Measurements from ENCODE around the gene ATCAY. TPM values are rescaled to one million over a fixed set of nuclear protein-coding genes. Genes with fewer than 3 reads are reported as not detected.

ATCAY gene
- total RNA-seq, 2 donors from 2014 or later = 0.58 to 2.8 TPM

DNA sequence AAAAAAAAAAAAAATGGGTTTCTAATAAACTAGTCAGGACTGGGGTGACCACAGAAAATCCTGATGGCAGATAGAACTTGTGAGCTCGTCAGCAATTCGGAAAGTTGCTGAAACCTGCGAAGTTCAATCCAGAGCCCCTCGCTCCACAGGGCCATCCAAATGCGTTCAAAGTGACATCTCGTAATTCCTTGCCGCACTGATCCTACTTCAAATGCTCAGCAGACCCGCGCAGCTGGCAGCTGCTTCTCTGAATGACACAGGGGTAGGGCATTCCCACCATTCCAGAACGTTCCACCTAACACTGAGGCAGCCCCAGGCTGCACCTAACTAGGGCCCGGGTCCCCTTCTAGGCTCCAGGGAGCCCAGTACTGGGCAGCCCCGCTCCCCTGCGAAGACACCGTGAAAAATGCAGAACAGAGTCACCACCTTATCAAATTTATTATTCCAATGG lies 95.2 kb downstream of the ATCAY start:
- H3K36me3 Mint-ChIP-seq (ENCODE audit: low read depth) = peaks cover 49% of the 10 kb centered on the region
- H3K9me3 Mint-ChIP-seq = no peaks in the 10 kb centered on the region
- no peak overlapping the region for H3K4me3 ChIP-seq (ENCODE audit: low read length)
- H3K36me3 ChIP-seq (ENCODE audit: control insufficient read depth, insufficient read depth, low read length) = peaks cover 60% of the 10 kb centered on the region
- H3K9ac ChIP-seq (ENCODE audit: extremely low read depth, low read length, poor library complexity, severe bottlenecking) = no peak overlapping the region
- no peaks in the 10 kb centered on the region for H3K9me3 ChIP-seq (ENCODE audit: control insufficient read depth, low read length)
- TF ChIP-seq, protein P1, sequence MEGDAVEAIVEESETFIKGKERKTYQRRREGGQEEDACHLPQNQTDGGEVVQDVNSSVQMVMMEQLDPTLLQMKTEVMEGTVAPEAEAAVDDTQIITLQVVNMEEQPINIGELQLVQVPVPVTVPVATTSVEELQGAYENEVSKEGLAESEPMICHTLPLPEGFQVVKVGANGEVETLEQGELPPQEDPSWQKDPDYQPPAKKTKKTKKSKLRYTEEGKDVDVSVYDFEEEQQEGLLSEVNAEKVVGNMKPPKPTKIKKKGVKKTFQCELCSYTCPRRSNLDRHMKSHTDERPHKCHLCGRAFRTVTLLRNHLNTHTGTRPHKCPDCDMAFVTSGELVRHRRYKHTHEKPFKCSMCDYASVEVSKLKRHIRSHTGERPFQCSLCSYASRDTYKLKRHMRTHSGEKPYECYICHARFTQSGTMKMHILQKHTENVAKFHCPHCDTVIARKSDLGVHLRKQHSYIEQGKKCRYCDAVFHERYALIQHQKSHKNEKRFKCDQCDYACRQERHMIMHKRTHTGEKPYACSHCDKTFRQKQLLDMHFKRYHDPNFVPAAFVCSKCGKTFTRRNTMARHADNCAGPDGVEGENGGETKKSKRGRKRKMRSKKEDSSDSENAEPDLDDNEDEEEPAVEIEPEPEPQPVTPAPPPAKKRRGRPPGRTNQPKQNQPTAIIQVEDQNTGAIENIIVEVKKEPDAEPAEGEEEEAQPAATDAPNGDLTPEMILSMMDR (conservative IDR thresholded peaks at IDR 0.05) = no peak
- H3K27ac ChIP-seq (ENCODE audit: low read depth, low read length) = peak overlapping the region; percentile 44
- H3K27ac Mint-ChIP-seq = peak overlapping the region; percentile 58
- peak; percentile 49 for DNase-seq
- H3K4me1 ChIP-seq (ENCODE audit: control insufficient read depth, insufficient read depth, low read length) = peaks cover 5% of the 10 kb centered on the region
- H3K27me3 Mint-ChIP-seq (ENCODE audit: insufficient read depth) = no peaks in the 10 kb centered on the region
- no peaks in the 10 kb centered on the region for H3K27me3 ChIP-seq (ENCODE audit: control insufficient read depth, insufficient read depth, low read length, poor library complexity, severe bottlenecking)
- WGBS, 2 experiments (ENCODE audit: insufficient coverage in 1 of 2, insufficient read length in 1 of 2) = 95 to 97% methylated on average over 11 to 14 of the region's 14 CpGs
- peaks cover 2% of the 10 kb centered on the region for H3K4me1 Mint-ChIP-seq
- no peak overlapping the region for H3K4me3 Mint-ChIP-seq

DNA sequence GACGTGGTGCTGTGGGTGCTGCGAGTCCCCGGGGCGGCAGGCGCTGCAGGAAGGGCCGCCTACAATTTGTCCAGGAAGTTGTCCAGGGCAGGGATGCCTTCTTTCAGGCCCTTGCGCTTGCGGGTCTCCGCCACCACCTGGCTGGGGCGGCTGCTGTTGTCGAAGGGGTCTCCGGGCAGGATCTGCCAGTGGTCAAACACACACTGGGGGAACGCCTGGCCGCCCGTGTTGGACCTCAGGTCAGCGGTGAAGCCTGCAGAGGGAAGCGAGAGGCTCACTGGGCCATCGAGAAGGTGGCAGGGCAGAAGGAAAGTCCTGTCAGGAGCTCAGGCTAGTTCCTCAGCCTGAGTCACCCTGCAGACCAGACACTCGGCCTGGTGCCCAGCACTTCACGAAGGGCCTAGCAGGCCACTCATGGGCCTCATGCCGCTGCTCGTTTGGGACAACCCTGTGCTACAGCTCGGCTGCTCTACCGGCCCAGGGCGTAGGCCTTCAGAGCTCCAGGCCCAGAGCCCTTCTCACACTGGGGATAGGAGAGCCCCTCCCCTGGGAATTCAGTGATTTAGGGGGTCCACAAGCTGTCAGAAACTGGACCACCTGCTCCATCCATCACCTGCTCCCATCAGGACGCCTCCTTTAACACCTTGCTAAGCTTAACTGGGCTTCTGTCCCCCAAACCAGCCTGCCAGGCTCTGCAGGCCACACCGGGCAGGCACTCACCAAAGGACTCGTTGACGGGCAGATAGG lies 96.2 kb downstream of the ATCAY start:
- Histone ChIP-seq H3K9ac (ENCODE audit: extremely low read depth, low read length, poor library complexity, severe bottlenecking) (no peak overlapping the region), H3K36me3 (ENCODE audit: control insufficient read depth, insufficient read depth, low read length) (peaks cover 70% of the 10 kb centered on the region), H3K27me3 (ENCODE audit: control insufficient read depth, insufficient read depth, low read length, poor library complexity, severe bottlenecking) (no peaks in the 10 kb centered on the region), H3K9me3 (ENCODE audit: control insufficient read depth, low read length) (no peaks in the 10 kb centered on the region), H3K27ac (ENCODE audit: low read depth, low read length) (no peak overlapping the region), H3K4me1 (ENCODE audit: control insufficient read depth, insufficient read depth, low read length) (peaks cover 9% of the 10 kb centered on the region), H3K4me3 (ENCODE audit: low read length) (no peak overlapping the region)
- no peaks in the 10 kb centered on the region for H3K9me3 Mint-ChIP-seq
- DNase-seq = peak; percentile 60
- peak overlapping the region; percentile 39 for H3K27ac Mint-ChIP-seq
- no peaks in the 10 kb centered on the region for H3K27me3 Mint-ChIP-seq (ENCODE audit: insufficient read depth)
- 94 to 97% methylated on average over 20 to 29 of the region's 29 CpGs for WGBS, 2 experiments (ENCODE audit: insufficient coverage in 1 of 2, insufficient read length in 1 of 2)
- TF ChIP-seq, protein P1 (conservative IDR thresholded peaks at IDR 0.05) = no peak
- H3K4me3 Mint-ChIP-seq = no peak overlapping the region
- peaks cover 2% of the 10 kb centered on the region for H3K4me1 Mint-ChIP-seq
- H3K36me3 Mint-ChIP-seq (ENCODE audit: low read depth) = peaks cover 59% of the 10 kb centered on the region

Small RNA genes within 50 kb of the gene (microRNA-seq; reads per million reads assigned to microRNA genes)
- gene MIR637 (ENCODE audit: borderline microRNAs expressed) = not detected

Other genes starting within 250 kb of the ATCAY start
- 10 to 100 TPM; 43.5 to 51.5 TPM for gene PIP5K1C, start 180.2 kb upstream of the ATCAY start, total RNA-seq
- 10 to 100 TPM; 15.7 to 25.9 TPM for gene TJP3, start 172.3 kb upstream of the ATCAY start, total RNA-seq
- gene APBA3, start 119.0 kb upstream of the ATCAY start, total RNA-seq = 10 to 100 TPM; 27.5 to 42.2 TPM
- 10 to 100 TPM; 38.1 to 38.9 TPM for gene MRPL54, start 118.0 kb upstream of the ATCAY start, total RNA-seq
- not detected for gene RAX2, start 108.5 kb upstream of the ATCAY start, total RNA-seq
- 1 to 10 TPM; 5.7 to 5.8 TPM for gene MATK, start 94.3 kb upstream of the ATCAY start, total RNA-seq
- gene ZFR2, start 11.6 kb upstream of the ATCAY start, total RNA-seq = 10 to 100 TPM; 16.4 to 24.6 TPM
- 10 to 100 TPM; 22.1 to 36.4 TPM for gene NMRK2, start 52.4 kb downstream of the ATCAY start, total RNA-seq
- 100 to 1,000 TPM in 1 of 2 donors, 10 to 100 TPM in 1; 89.9 to 106 TPM for gene DAPK3, start 90.4 kb downstream of the ATCAY start, total RNA-seq
- 1,000 to 10,000 TPM; 1,913 to 2,886 TPM for gene EEF2, start 104.8 kb downstream of the ATCAY start, total RNA-seq
- gene PIAS4, start 127.1 kb downstream of the ATCAY start, total RNA-seq = 10 to 100 TPM; 57.5 to 58.1 TPM
- 10 to 100 TPM; 19.2 to 22.1 TPM for gene ZBTB7A, start 186.2 kb downstream of the ATCAY start, total RNA-seq
- 100 to 1,000 TPM; 191 TPM for gene MAP2K2, start 243.4 kb downstream of the ATCAY start, total RNA-seq

Measured in endodermal cell (in vitro differentiated cells).